Measurements from ENCODE around the gene FSTL3.
"Not testable (repeated sequence)": the region's sequence is repeated elsewhere in the genome, so short reads cannot be mapped to it uniquely, and the experiment has no call there.

The FSTL3 gene

DNA sequence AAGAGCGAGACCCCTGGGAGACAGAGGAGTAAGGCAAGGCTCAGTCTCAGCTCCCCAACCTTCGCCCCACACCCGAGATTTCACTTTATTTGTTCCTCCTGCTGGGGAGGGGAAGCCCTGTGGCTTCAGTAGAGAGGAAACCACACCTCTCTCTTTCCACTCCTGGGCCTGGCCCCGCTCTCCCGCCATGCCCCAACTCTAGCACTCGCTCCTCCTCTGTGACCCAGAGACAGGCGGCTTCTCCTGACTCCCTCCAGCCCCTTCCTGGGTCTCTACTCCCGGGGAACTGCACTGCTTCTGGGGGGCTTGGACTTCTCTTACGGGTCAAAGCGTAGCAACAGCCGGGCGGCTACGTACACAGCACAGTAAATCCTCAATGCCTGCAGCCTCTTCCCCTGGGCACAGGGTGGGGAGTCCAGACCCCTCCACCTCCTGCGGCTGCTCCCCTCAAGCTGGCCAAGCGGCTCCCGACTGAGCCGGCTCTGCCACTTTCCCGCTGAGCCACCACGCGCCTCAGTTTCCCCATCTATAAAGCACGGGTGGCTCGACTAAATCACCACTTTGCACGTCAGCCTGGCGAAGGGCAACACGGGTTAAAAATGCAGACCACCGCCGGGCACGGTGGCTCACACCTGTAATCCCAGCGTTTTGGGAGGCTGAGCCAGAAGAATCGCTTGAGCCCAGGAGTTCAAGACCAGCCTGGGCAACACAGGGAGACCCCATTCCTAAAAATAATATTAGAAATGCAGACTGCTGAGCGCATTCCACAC is 14.6 kb upstream of the FSTL3 start:
- no peak for DNase-seq

DNA sequence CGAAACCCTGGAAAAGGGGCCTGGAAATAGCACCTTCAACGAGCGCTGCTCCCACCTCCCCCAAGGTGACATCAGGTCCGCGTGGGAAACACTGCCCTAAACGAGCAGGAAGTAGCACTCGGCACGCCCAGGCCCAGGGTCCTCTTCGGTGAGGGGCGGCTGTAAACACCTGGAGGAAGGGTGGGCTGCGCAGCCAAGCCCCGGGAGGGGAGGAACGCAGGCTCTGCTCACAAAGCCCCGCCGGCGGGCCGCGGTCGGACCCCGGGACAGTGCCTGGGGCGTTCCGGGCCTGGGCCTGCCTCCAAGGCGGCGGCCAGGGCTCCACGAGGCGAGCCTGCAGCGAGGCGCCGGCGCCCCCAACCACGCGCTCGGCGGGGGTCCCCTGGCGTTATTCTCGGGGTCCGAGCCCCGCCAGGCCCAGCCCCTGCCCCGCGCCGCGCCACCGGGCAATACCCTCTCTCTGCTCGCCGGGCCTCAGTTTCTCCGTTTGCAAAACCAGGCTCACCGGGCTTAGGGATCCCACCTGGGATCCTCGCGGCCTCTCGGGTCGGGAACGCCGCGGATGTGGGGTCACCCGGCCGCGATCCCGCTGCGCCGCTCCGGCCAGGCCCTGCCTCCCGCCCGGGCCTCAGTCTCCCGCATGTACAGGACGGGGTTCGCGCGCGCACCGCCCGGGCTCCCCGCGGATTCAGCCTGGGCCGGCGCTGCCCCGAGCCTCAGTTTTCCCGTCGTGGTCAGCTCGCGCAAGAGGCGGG is 13.8 kb upstream of the FSTL3 start:
- no peak for DNase-seq

DNA sequence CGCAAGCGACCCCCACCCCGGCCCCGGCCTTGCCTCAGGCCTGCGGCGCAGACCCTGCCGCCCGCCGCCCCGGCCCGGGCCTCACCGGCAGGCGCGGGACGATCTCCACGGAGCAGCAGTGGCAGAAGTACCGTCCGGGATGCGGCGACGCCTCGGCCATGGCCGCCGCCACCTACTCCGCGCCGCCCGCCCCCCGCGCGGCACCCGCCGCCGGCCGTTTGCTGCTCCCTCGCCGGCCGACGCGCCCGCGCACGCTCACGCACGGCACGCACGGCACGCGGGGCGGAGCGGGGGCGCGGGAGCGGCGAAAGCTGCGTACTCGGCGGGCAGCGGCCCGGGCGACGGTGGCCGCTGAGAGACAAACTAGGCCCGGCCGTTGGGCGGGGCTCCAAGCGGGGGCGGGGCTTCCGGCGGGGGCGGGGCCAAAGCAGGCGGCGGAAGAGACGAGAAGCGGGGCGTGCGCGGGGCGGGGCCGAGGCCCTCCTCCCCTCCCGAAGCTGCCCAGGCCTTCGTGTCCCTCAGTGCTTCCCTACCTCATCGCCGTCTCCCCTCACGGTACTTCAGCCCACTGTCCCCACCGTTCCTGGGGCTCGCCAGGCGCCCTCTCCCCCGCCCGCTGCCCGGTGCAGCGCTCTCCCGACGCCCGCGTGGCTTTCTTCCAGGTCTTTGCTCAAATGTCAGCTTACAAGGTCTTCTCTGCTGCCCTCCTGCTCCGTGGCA is 13.1 kb upstream of the FSTL3 start, which contains the start of gene RNF126:
Gene RNF126, minus strand, starts transcription at position 253 of the 720 bp plus-strand sequence. Its CDS starts 93 bp downstream, at position 160.
- peak; percentile 45 for DNase-seq

DNA sequence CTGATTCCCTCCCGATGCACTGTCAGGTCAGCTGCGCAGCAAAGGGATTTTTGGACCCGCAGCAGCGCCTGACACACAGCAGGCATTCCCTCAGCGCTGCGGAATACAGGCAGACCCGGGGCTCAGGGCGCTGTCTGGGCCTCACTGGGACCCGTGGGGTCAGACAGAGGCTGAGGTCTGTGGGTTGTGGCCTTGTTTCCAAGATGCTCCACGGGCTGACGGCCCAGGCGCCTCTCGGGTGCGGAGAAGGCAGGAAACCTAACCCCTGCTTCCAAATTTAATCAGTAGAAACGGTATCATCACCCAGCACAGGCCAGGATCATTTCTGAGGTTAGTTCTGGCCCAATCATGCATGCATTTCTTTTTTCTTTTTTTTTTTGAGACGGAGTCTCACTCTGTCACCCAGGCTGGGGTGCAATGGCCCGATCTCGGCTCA is 12.5 kb upstream of the FSTL3 start:
- DNase-seq: no peak

DNA sequence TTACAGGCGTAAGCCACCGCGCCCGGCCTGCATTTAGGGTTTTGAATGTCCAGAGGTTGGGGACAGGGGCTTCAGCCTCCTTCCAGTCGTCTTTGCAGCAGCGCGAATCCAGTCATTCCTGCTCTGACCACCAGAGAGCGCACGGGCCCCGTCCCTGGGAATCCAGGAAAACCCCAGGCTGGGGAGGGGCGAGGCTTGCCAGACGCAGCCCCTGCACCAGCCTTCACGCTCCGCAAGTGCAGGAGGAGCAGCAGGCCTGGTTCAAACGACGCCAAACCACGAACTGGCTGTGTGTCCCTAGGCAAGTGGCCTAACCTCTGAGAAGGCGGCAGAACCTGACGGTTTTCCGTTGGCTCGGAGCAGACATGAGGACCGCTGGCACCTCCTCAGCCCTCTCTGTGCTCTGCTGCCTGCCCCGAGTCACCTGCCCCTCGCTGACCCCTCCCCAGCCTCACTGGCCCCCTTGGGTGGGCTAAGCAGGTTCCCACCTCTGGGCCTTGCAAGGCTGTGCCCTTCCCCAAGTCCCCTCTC is 11.2 kb upstream of the FSTL3 start:
- DNase-seq: no peak

DNA sequence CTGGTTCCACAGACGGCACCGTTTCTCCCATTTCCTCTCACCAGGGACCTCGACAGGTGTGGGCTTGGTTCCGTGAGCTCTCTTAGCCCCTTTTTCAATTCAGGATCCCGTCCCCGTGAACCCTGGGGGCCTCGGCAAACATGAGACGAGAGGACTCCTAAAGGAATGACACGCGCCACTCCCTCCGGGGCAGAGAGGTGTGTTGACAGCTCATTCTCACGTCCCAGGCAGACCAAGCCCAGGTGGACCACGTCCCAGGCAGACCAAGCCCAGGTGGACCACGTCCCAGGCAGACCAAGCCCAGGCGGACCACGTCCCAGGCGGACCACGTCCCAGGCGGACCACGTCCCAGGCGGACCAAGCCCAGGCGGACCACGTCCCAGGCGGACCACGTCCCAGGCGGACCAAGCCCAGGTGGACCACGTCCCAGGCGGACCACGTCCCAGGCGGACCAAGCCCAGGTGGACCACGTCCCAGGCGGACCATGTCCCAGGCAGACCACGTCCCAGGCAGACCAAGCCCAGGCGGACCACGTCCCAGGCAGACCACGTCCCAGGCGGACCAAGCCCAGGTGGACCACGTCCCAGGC is 9.1 kb upstream of the FSTL3 start:
- not testable (repeated sequence) for DNase-seq

DNA sequence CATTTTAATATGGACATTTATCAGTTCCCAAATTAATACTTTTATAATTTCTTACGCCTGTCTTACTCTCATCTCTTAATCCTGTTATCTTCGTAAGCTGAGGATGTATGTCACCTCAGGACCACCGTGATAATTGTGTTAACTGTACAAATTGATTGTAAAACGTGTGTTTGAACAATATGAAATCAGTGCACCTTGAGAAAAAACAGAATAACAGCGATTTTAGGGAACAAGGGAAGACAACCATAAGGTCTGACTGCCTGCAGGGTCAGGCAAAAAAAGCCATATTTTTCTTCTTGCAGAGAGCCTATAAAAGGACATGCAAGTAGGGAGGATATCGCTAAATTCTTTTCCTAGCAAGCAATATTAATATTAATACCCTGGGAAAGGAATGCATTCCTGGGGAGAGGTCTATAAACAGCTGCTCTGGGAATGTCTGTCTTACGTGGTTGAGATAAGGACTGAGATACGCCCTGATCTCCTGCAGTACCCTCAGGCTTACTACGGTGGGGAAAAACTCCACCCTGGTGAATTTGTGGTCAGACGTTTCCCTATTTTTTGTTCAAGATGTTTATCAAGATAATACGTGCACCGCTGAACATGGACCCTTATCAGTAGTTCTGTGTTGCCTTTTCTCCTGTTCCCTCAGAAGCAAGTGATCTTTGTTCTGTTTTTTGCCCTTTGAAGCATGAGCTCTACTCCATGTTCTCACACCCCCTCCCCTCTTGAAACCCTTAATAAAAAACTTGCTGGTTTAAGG is 7.3 kb upstream of the FSTL3 start:
- DNase-seq: not testable (repeated sequence)

DNA sequence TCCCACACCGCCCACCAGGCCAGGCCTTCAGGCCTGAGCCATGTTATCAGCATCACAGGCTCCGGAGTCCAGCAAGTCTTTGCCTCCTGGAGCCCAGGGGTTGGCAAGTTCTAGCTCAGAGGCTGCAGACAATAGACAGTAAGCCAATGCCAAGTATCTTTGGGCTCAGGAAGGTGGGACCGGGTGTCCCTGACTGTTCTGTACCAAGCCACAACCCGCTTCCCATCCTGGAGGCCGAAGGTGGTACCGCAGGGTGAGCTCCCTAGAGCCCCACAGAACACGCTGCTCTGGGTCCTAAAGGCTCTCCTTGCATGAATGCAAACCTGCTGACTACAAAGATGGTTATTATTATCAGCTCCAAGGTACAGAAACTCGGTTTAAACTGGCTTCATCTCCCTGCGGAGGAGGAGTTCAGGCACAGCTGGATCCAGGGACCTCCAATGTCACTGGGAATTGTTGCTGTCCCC is 5.5 kb upstream of the FSTL3 start:
- DNase-seq: no peak

DNA sequence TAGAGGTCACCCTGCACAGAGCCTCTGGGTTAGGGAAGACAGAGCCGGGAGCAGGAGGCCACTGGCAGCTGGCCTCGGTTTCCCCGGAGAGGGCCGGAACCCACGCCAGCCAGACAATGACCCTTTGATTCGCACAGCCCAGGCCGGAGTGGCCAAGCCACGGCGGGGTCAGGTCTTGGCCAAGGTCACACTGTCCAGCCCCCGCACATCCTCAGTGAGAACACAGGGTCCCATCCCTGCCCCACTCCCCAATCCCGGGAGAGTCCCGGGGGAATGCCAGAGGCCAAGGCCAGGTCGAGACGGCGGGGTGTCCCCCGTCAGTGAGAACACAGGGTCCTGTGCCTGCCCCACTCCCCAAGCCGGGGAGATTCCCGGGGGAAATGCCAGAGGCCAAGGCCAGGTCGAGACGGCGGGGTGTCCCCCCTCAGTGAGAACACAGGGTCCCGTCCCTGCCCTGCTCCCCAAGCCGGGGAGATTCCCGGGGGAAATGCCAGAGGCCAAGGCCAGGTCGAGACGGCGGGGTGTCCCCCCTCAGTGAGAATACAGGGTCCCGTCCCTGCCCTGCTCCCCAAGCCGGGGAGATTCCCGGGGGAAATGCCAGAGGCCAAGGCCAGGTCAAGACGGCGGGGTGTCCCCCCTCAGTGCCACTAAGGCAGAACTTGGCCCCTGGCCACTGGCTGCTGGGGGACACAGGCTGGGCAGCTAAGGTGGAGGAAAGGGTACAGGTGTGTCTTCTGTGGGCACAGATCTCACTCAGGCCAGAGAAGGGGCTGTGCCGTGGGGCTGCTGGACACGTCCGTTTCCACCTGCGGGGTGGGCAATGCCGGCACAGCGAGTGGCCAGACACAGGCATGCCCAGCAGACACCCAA is 1.7 kb upstream of the FSTL3 start:
- DNase-seq: no peak

DNA sequence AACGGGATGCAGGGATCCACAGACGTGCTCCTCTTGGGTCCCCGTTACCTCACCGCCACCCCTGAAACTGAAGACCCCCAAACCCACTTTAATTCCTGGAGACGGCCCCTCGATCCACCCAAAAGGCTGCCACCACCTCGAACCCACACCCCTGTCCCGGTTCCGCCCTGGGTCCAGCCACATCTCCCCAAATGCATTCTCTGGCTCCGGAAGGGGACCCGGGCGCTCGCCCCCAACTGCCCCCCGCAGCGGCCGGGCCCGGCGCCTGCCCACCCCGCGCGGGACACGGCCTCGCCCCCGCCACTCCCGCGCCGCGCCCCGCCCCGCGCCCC is 219 bp upstream of the FSTL3 start:
- DNase-seq: no peak

DNA sequence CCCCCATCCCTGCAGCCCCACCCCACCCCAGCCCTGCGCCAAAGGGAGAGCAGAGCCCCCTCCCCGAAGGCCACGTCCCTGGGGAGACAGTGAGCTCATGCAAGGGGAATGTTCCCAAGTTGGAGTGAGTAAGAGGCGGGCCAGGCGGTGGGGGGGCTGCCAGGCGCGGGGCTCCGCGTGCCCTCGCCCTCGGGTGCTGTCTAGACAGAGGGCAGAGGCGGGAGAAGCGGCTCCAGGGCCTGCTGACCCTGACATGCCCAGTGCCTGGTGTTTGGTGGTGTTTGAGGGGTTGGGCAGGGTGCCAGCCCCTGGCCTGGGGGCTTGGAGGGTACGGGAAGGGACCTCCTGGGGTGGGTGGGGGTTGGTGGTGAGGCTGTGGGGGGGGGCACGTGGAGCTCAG is 1.0 kb downstream of the FSTL3 start:
- no peak for DNase-seq

DNA sequence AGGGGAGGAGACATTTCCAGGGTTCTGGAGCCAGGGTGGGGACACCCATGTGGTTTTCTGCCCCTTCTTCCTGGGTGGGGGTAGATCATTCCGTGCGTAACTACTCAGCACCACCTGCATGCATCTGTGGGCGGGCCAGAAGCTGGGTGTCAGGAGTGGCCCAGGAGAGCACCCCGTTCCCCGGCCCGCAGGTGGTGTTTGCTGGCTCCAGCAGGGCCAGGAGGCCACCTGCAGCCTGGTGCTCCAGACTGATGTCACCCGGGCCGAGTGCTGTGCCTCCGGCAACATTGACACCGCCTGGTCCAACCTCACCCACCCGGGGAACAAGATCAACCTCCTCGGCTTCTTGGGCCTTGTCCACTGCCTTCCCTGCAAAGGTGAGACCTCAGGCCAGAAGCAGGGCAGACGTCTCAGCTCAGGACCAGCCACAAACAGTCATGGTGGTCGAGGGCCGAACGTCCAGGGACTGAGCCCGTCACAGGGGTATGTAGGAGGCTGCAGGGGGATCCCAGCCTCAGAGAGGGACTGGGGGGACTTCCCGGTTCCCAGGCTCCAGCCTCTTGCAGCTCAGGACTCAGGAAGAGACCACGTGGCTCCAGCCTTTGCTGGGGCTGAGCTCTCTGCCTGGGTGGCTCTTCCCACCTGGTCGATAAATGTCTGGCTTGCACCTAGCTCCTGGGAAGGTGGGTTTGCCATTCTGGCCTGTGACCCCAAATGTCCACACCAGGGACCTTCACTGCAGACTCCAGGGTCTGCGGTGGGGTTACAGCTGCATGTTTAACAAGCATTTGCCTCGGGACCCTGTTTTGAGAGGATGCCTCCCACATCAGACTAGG is 1.6 kb downstream of the FSTL3 start:
- DNase-seq: no peak

DNA sequence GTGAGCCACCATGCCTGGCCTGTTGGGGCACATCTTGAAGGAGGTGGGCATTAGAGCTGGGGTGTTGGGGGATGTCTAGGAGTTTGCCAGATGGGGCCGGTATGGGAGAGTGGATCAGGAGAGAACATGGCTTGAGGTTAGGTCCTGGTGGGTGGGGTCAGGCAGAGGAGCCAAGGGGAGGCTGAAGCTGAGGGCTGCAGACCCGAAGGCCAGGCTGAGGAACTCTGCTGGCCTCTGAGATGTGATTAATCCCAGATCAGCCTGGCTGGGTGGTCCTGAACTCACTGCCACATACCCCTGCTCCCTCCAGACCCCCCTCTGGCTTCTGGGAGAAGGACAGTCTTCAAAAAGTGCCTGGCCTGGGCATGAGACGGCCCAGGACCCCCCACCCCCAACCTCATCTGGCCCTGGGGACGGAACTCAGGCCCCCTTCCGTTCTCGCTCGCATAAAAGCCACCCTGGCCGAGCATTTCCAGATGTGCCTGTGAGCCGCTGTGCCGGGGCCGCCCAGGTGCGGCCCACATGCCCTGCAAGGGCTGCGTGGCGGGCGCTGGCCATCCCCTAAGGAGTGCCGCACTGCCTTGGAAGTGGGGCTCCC is 2.7 kb downstream of the FSTL3 start:
- DNase-seq: no peak

DNA sequence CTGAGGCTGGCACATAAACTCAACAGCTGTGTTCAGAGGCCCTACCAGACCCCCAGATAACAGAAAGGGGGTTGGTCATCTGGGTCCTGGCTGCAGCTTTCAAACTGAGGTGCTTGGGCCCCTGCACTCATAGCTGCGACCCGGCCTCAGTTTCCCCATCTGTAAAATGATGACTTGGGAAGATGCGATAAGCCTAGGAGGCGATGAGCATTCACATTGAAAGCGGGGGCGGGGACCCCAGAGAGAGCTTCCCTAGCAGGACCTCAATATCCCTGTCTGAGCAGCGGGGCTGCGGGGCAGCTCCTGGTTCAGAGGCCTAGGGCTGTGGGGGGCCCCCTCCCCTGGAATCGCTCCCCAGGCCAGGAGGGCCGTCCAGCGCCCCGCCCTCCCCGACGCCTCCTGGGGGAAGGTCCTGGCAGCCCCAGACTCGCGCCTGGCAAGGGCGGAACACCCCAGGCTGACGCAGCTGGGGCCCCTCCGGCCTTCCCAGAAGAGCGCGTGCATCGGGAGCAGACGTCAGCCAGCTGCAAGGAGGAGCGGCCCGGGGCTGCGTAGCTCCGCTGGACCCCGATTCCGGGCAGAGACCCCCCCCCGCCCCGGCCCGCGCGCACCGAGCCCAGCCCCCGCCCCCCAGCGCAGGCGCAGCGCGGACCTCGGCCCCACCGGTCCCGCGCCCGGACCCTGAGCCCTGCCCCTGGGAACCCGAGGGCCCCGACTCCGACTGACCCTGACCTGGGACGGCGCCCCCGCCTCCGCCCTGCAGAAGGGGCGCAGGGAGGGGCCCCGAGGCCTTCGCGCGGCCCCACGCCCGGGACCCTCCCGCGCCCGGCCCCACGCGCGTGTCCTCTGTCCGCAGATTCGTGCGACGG is 3.5 kb downstream of the FSTL3 start:
- DNase-seq: no peak

DNA sequence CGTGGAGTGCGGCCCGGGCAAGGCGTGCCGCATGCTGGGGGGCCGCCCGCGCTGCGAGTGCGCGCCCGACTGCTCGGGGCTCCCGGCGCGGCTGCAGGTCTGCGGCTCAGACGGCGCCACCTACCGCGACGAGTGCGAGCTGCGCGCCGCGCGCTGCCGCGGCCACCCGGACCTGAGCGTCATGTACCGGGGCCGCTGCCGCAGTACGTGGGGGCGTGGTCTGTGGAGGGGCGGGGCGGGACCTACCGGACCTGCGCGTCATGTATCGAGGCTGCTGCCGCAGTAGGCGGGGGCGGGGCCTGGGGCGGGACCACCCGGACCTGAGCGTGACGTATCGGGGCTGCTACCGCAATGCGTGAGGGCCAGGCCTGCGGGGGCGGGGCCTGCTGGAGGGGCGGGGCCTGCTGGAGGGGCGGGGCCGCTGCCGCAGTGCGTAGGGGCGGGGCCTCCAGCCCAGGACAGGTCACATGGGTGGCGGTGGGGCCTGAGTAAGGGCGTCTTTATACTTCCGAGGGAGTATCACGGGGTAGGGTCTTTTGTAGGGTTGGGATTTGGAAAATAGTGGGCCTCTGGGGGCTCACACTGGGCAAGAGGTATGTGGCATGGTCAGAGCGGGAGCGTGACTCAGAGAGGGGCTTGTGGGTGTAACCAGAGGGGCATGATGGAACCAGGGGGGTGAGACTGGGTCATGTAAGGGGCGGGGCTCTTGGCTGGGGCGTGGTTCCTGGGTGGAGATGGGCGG is 4.3 kb downstream of the FSTL3 start:
- peak; percentile 86 for DNase-seq

DNA sequence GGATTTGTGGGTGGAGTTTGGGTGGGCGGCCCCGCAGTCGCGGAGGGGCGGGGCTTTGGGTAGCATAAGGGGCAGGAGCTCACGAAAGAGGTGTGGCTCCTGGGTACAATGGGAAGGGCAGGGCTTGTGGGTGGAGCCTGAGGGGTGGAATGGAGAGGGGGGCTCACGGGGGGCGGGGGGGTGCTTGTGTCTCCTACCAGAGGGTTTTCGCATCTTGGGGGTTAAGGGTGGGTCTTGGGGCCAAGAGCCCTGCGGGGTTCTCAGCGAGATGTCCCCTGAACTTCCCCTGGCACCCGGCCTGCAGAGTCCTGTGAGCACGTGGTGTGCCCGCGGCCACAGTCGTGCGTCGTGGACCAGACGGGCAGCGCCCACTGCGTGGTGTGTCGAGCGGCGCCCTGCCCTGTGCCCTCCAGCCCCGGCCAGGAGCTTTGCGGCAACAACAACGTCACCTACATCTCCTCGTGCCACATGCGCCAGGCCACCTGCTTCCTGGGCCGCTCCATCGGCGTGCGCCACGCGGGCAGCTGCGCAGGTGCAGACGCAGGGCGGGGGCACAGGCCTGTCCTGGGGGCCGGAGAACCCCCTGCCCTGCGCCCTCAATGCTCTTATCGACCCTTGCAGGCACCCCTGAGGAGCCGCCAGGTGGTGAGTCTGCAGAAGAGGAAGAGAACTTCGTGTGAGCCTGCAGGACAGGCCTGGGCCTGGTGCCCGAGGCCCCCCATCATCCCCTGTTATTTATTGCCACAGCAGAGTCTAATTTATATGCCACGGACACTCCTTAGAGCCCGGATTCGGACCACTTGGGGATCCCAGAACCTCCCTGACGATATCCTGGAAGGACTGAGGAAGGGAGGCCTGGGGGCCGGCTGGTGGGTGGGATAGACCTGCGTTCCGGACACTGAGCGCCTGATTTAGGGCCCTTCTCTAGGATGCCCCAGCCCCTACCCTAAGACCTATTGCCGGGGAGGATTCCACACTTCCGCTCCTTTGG is 5.1 kb downstream of the FSTL3 start:
- peak; percentile 71 for DNase-seq

Data from DMS153 (cell line).